HG02642 (cell line): ENCODE data around the gene B4GALNT3.

Experiments used
- ATAC-seq: cut with Tn5 transposase; IDR thresholded peaks from one replicate; pipeline ENCODE4 v1.9.1; 2021; ENCODE audit warnings: mild to moderate bottlenecking; ENCODE audit not compliant: unreplicated experiment, poor library complexity

Gene B4GALNT3

DNA sequence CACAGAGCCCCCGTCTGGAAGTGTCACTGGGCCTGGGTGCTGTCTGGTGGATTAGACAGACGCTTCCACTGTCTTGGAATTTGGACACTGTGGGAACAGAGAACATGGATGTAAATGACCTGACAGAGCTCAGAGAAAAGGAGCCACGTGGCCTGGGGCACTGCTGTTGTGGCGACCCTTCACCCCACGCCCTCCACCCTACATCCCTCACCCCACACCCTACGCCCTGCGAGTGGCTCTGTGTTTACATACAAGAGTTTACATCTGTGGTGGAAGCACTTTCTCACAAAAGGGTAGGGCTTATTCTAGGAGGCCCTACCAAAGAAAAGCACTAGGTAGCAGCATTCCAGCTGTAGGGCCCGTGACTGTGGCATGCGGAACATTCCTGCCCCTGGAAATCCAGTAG lies 47.7 kb downstream of the B4GALNT3 start:
- ATAC-seq: no peak

- ATAC-seq: no peak
These were observed 48.4 kb downstream of the B4GALNT3 start for GRCh38 chr12:508145-508544.

DNA sequence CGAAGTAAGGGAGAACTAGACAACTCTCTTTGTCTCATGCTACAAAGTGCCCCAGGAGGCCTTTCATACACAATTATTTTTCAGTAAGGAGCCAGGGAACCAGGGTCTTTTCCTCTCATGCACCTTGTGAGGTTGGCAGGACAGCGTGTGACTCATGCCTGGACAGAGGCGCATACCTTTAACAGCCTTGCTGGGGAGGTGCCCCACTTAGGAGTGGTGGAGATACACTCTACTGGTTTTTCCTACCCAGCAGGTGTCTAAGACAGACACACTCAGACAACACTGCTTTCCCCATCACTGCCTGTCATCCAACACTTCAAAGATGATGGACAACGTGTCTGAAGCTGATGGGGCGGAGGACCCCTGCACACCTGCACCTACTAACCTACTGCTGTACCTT lies 49.1 kb downstream of the B4GALNT3 start:
- no peak for ATAC-seq

GRCh38 chr12:509500-509899 lies 49.8 kb downstream of the B4GALNT3 start:
- ATAC-seq: no peak

- ATAC-seq: no peak
These were observed 50.5 kb downstream of the B4GALNT3 start for GRCh38 chr12:510071-510825.

DNA sequence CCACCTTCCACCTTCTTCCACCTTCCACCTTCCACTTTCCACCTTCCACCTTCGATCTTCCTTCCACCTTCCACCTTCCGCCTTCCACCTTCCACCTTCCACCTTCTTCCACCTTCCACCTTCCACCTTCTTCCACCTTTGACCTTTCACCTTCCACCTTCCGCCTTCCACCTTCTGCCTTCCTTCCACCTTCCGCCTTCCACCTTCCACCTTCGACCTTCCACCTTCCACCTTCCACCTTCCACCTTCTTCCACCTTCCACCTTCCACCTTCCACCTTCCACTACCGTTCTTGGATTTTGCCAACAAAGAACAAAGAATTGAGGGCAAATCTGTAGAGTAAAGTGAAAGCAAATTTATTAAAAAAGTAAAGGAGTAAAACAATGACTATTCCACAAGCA lies 53.2 kb downstream of the B4GALNT3 start:
- ATAC-seq: no peak

DNA sequence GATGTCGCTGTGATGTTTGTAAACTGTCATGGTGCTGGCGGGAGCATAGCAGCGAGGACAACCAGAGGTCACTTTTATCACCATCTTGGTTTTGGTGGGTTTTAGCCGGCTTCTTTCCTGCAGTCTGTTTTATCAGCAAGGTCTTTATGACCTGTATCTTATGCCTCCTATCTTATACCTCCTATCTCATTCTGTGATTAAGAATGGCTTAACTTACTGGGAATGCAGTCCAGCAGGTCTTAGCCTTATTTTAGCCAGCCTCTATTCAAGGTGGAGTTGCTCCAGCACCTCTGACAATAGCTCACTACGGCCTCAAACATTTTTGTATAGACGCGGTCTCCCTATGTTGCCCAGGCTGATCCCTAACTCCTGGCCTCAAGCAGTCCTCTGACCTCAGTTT lies 53.7 kb downstream of the B4GALNT3 start:
- no peak for ATAC-seq

- no peak for ATAC-seq
These were observed 57.8 kb downstream of the B4GALNT3 start for GRCh38 chr12:517538-517937.

- no peak for ATAC-seq
These were observed 60.4 kb downstream of the B4GALNT3 start for GRCh38 chr12:520119-520518.

DNA sequence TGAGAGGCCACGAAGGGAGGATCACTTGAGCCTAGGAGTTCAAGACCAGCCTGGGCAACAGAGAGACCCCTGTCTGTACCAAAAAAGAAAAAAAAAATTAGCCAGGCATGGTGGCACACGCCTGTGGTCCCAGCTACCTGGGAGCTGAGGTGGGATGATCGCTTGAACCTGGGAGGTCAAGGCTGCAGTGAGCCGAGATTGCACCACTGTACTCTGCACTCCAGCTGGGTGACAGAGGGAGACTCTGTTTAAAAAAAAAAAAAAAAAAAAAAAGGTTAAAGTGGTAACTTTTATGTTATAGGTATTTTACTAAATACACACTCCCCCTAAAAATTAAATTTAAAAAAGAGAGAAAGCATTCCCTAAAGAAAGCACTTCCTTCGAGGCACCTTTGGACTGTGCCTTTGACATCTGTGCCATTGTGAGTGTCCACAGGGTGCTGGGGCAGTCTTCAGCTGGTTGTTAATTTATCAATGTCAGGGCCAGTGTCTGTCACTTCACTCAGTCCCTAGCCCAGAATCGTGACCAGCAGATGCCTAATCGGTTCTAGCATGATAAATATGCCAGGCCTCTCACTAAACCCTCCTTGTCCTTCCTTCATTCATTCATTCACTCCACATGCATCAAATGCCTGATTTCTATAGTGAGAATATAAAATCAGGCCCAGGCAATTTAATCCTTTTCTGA lies 63.1 kb downstream of the B4GALNT3 start:
- ATAC-seq: no peak

DNA sequence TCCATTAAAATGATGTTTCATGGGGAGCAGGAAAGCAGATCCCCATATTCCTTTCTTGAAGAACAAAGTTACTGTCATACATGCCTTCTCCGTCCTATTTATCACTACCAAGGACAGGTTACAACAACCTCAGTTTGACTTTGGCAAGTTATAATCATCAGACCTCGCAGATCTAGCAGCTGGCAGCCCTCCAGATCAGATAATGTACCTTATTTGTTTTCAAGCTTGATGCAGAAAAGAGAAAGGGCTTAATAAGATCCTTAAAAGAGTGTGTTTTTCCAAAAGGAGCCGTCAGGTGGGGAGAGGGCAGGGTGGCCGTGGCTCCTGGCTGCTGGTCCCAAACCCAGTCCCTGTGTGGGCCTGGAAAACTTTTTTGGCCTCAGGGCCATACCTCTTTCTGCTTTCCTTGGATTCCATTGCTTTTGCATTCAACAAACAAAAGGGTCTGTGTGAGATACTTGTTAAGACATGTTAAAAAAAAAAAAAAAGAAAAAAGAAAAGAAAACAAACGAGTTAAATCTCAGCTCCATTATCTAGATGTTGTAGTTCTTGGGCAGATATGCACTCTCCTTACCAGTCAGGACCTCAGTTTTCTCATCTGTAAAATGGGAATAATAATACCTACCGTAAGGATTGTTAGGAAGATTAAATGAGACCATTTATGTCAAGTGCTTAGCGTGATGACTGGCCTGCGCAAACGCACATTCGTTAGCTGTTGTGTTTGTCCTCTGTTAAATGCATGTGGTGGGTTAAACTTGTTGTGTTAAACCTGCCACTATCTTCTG lies 64.6 kb downstream of the B4GALNT3 start:
- no peak for ATAC-seq

- ATAC-seq: no peak
These were observed 66.3 kb downstream of the B4GALNT3 start for GRCh38 chr12:526089-526488.

DNA sequence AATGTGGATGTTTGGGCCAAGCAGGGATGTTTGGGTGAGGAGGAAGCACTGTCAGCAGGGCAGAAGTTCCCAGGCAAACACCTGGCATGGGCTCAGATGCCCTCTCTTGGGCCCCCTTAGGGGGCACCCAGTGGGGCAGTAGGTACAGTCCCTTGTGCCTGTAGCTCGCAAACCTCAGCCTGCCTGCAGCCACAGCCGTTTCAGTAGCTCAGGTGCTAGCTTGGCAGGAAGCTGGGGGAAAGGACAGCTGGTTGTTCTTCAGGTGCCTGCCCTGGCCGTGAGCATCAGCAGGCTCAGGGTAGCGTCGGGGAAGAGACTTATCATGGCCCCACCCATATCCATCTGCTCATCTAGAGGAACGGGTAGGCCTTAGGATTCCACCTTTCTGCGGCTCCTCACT lies 67.5 kb downstream of the B4GALNT3 start:
- no peak for ATAC-seq

DNA sequence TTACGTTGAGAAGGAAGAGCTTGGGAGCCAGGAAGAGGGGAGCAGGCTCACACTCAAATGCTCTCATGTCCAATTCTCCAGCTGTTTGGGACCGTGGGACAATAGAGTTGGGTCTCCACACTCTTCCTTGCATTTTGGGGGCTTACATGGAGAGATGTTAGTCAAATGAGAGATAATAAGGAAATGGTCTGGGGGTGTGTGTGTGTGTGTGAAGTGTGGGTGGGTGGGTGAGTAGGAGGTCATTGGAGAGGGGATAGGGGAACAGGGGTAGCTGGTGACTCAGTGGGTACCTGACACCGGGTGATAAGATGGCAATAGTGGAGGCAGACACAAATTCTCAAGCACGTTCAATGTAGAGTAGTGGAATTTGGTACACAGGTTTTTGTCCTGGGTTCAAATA lies 68.0 kb downstream of the B4GALNT3 start:
- ATAC-seq: no peak

DNA sequence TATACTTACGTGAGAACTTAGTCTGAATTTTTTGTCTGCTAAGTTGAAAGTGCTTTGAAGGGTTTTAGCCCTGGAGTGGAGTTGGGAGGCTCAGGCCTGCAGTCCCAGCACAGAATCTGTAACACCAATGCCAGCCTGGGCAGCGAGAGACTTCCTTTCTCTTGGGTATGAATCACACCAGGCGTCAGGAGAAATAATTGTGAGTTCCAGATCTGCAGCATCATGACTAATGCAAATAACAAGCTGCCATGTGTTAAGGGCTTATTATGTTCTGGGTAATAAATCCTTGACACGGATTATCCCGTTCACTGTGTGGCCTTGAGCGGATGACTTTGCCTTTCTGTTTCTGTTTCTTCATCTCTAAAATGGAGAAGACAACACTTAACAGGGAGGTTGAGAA lies 70.6 kb downstream of the B4GALNT3 start:
- no peak for ATAC-seq

DNA sequence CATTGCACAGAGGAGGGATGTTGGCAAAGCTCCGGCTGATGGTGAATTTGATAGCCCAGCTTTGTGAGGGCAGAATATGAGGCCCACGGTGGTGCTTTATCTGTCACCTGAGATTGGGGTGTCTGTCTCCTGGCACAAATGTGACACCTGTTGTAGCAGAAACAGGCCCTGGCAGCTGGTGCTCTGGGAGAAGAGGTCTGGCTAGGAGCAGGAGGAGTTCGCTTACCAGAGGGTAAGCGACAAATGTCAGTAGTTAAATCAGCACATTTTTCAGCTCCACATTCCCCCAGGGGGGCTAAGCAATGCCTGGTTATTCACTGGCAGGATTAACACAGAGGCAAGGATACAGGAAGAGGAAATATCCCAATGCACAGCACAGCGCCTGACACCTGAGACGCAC lies 71.1 kb downstream of the B4GALNT3 start:
- ATAC-seq: no peak

- ATAC-seq: no peak
These were observed 72.3 kb downstream of the B4GALNT3 start for GRCh38 chr12:531951-532585.

- ATAC-seq: no peak
These were observed 73.3 kb downstream of the B4GALNT3 start for GRCh38 chr12:532908-533565.

GRCh38 chr12:533718-534117 lies 74.0 kb downstream of the B4GALNT3 start:
- ATAC-seq: no peak

GRCh38 chr12:534216-534615 lies 74.5 kb downstream of the B4GALNT3 start:
- no peak for ATAC-seq
